GM21786 (cell line): Measurements from ENCODE around the gene HMX3.

Experiments used
- ATAC-seq: cut with Tn5 transposase; IDR thresholded peaks from one replicate; pipeline ENCODE4 v1.9.1; 2021; ENCODE audit not compliant: unreplicated experiment

HMX3 gene

DNA sequence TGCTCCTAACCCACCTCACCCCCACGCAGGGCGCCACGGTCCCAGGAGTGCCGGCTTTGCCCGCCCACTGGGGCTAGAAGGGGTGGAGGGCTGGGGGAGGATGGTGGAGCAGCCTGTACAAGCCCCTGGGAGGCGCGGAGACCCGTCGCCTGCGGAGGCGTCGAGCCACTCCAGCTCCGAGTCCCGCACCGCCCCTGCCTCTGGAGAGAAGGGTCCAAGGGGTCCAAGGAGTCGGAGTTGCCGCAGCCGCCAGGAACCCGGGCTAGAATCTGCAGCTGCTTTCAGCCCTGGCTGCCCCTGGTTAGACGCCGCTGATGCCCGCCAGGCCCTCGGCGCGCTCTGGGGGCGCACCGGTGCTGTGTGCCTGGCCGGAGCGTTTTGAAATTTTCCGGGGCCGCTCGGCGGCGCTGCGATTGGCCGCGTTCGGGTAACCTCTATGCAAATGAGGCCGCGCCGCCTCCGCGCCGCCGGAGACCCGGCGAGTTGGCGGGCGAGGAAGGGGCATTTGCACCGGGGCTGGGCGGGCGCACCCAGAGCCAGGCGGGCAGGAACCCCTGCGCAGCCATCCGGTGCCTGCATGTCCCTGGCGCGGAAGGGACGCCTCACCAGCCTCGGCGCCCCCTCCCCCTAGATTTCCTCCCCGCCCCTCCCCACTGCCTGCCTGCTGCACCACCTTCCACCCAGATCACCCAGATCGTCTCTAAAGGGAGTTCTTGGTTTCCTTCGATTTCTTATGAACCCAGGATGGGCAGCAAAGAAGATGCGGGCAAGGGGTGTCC is 12.1 kb downstream of the HMX3 start, which contains the start of gene HMX2:
Gene HMX2, plus strand, starts transcription at position 502 of the 779 bp plus-strand sequence. Its CDS starts 243 bp downstream, at position 745.
- no peak for ATAC-seq

DNA sequence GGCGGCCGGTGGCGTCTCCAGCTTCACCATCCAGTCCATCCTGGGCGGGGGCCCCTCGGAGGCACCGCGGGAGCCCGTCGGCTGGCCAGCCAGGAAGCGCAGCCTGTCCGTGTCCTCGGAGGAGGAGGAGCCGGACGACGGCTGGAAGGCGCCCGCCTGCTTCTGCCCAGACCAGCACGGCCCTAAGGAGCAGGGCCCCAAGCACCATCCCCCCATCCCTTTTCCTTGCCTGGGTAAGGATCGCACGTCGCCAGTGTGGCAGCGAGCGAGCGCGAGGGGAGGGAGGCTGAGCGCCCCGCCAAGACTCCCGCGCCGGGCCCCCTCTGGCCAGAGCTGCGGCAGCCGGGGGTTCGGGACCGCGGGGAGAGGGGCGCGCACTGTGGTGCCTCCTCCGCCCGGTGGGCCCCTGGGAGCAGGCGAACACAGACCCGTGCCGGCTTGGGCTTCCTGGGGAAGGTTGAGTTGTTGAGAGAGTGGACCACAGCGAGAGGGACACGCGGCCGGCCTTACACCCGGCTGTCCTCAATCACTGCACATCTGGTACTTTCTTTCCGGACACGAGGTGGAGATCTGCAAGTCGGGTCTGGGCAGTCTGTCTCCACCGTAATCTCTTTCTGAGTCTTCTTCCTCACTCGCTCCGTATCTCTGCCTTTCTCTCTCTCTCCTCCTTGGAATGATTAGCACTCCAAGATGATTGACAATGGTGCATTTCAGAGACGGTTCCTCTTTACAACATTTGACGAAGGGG is 12.8 kb downstream of the HMX3 start:
- no peak for ATAC-seq

DNA sequence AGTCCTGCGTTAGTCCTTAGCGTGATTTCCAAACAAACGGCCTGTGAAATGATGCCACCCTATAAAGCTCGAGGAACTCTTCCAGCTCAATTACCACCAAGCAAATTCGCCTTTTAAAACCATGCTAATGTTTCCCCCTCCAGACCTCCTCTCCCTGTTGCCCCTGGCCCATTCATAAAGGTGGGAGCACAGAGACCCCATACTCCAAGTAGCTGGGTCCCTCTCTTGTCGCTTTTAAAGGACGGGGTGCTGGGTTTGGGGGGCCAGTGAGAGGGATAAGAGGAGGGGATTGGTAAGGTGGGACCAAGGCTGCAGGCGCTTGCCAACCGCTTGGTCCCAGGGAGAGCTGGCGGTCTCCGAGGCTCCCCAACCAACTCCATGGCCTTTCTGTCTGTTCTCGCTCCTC is 13.4 kb downstream of the HMX3 start:
- no peak for ATAC-seq

- no peak for ATAC-seq
Observed at GRCh38 chr10:123149568-123150270, 13.9 kb downstream of the HMX3 start.

DNA sequence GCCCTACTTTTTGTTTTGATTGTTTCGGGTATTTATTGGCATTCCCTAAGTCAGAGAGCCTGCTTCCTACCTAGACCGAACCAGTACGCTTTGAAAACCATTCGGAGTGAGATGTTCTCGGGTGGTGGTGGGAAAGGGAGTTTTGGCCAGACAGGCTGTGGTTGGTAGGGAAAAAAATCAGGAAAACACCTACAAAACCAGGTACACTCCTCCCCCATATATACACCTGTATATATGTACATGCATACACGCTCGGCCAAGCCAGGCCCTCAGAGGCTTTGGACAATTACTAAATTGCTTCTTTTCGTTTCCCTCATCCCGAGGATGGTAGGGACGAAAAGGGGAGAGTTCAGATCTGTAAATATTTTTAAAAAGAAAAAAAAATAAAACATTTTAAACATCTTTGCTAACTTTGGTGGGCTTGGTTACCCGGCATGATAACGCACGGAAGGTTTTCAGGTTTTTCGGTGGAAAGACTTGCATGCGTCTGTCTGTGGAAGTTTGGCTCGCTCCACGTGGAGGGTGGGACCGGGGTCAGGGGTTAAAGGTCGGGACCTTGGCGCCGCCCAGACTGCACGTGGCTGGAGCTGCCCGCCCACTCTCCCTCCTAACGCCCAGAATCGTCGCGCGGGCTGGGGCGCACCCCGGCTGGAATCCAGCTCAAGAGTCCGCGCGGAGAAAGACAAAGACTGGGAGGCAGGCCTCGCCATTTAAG is 14.7 kb downstream of the HMX3 start:
- no peak for ATAC-seq

DNA sequence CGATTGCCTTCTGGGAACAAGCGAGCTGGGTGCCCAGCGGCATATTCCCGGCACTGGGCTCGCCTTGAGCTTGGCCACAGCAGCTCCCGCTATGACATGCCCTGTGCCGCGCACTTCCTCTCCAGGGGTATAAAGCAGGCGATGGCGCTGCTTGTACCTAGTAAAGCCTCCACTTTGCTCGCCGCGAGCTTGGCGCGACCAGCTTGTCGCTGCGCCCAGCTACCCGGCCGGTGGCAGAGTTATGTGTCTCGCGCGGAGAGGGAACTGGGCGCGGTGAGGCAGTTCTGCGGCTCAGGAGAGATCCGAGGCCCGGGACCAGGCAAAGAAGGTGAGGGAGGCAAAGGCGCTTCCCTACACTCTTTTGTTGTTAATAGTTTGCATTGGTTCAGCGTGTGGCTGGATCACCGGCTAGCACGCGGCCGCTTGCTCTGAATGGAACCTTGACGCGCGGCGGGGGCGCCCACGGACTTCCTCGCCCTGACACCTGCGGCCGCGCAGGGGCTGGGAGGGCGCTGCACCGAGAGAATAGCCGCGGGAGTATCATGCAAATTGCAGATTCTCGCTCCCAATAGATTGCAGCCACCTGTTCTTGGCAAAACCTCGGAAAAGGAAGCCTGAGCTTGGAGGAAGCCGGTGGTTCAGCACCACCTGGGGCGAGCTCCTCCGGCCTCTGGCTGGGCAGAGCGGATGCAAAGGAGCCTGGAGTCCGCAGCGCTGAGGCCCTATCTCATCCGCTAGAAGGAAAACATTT is 15.4 kb downstream of the HMX3 start:
- no peak for ATAC-seq

- ATAC-seq, result no peak
Observed at GRCh38 chr10:123151737-123152135, 16.0 kb downstream of the HMX3 start.

DNA sequence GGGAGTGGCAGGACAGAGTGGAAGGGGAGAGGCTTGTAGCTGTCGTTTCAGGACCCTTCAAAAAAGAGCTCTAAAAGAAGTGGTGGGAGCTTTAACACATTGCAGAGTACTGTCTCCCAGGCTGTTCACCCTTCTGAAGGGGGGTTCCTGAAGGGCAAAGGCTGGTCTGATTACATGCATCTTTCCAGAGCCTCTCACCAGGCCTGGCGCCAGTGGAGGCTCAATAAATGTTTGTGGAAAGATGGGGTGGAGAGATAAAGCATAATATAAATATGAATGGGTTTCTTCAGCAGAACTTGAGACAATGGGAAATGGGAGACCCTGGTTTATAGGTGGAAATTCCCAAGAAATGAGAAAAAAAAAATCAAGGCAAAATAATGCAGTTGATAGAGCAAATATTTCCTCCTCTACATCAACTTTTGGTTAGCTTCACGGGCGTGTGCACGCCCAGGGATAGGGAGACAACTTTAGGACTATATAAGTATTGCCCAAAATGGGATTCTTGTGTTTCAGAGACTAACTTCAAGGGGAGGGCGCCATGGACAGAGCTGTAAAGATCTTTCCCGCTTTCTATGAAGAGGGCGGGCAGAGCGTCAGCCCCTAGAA is 17.8 kb downstream of the HMX3 start:
- ATAC-seq, result no peak

GRCh38 chr10:123154092-123154710 is 18.4 kb downstream of the HMX3 start, which contains the start of gene BUB3:
Gene BUB3 (plus strand): TSS chr10:123154402. CDS start chr10:123154918, 516 bp downstream.
- peak; percentile 87 for ATAC-seq

DNA sequence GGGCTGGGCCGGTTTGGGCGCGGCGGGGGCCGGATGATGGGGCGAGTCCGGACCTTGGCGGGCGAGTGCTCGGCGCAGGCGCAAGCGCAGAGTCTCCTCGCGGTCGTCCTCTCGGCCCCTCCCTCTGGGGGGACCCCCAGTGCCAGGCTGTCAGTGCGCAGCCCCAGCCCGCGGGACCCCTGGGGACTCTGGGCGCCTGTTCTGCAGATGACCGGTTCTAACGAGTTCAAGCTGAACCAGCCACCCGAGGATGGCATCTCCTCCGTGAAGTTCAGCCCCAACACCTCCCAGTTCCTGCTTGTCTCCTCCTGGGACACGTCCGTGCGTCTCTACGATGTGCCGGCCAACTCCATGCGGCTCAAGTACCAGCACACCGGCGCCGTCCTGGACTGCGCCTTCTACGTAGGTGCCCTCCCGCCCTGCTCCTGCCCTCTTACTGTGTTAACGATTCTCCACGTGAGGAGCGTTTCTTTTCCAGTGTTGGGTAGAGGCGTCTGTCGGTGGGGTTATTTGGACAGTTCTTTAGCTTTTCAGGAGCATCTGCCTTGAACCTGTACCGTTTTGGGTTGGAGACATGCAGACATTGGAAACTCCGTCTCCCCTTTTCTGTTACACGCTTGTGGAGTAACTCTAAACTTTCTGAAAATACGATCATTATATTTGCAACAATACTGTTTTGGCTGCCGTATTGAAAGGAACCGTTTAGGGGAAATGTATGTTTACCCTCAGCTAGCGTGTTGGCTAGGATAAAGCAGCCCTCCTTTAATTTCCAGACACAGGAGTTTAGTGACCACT is 19.1 kb downstream of the HMX3 start:
- ATAC-seq, result peak; percentile 44

GRCh38 chr10:123156078-123156477 is 20.3 kb downstream of the HMX3 start:
- ATAC-seq, result no peak

DNA sequence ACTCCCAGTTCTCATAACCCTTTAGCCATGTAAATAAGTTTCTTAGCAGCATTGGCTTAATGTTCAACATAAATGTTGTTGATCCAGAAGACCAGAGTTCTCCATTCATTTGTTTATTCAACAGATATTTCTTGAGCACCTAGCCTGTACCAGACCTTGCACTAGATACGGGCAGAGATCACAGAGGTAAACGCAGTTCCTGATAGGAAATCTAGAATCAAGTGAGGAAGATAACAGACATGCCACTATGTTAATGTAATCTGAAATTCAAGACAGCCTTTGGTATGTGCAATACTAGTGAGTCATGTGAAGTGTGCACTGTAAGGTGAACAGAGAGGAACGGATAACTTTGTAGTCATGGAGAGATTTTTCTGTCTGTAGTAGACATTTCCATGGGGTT is 21.4 kb downstream of the HMX3 start:
- ATAC-seq, result no peak

GRCh38 chr10:123158682-123159081 is 22.9 kb downstream of the HMX3 start:
- ATAC-seq, result no peak

- no peak for ATAC-seq
Observed at GRCh38 chr10:123160311-123160980, 24.7 kb downstream of the HMX3 start.

DNA sequence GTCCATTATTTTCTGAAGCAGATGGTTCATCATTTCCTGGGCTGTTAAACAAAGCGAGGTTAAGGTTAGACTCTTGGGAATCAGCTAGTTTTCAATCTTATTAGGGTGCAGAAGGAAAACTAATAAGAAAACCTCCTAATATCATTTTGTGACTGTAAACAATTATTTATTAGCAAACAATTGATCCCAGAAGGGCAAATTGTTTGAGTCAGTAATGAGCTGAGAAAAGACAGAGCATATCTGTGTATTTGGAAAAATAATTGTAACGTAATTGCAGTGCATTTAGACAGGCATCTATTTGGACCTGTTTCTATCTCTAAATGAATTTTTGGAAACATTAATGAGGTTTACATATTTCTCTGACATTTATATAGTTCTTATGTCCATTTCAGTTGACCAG is 28.5 kb downstream of the HMX3 start:
- ATAC-seq, result no peak

- ATAC-seq, result no peak
Observed at GRCh38 chr10:123165445-123166072, 29.8 kb downstream of the HMX3 start.

DNA sequence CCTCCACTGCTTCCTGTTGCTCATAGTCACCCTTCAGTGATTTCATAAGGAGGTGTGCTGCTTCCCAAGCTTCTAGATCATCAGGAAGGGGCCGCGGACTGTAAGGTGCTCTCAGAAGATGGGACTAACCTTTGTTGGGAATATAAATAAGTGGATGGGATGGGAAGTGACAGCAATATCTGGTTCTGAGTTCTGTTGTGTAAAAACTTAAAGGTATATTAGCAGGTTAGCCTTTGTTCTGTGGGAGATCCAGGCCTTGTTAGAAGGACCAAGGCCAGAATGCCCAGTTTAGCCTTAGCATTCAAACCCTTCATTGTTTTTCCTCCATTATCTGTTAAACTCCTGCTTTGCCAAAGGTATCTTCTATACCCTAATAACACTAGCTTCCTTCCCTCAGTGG is 30.8 kb downstream of the HMX3 start:
- ATAC-seq, result no peak

DNA sequence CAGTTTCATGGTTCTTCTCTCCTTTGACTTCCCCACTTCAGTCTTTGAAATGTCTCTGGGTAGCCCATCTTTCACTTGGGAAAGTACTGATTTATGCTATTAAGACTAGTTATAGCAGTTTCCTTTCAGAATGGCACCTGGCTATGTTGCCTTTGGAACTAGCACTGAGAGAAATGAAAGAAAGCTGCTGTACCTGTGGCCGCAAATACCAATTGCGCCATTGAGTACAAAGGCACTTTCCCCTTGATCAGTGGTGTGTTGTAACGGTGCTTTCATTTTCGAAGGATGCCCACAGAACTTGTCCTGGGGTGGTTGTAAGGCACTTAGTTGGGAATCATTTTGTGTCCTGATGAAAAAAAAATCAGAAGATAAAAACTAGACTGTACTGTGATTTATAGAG is 35.2 kb downstream of the HMX3 start:
- ATAC-seq, result no peak
